ENCODE data around the gene LHPP.

DNA sequence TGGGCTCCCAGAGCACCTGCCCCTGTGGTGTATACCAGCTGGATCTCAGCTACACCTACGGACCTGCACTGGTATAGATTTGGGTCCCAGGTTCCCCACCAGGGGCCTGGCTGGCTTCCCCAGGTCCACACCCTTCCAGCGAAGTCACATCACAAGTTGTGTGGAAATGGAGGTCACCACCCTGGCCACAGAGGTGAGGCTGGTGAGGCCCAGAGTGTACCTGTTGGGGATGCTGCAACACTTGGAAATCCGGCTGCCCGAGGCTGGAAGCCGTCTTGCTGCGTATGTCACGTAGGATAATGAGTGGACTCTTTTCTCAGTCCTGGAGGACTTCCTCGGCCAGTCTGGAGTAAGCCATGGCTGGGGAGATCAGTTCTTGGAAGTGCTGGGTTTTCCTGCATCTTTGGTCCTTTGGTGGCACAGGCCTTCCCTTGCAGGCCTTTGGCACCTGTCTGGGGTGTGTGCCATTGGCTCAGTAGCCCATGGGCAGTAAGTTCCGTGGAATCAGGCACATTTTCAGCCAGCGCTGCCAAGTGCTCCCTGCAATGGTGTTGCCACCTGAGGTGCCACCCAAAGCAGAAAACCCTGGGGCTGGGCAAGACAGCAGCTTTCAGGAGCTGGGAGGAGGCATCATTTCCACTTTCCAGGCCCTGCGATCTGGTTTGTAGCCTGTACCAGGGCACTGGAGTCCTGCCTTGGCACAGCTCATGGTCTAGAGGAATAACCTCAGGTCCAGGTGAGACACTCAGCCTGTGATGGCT is 97.9 kb downstream of the LHPP start:
- TF ChIP-seq POLR2A (IDR thresholded peaks at IDR 0.05), result no peak
- TF ChIP-seq, protein P1, sequence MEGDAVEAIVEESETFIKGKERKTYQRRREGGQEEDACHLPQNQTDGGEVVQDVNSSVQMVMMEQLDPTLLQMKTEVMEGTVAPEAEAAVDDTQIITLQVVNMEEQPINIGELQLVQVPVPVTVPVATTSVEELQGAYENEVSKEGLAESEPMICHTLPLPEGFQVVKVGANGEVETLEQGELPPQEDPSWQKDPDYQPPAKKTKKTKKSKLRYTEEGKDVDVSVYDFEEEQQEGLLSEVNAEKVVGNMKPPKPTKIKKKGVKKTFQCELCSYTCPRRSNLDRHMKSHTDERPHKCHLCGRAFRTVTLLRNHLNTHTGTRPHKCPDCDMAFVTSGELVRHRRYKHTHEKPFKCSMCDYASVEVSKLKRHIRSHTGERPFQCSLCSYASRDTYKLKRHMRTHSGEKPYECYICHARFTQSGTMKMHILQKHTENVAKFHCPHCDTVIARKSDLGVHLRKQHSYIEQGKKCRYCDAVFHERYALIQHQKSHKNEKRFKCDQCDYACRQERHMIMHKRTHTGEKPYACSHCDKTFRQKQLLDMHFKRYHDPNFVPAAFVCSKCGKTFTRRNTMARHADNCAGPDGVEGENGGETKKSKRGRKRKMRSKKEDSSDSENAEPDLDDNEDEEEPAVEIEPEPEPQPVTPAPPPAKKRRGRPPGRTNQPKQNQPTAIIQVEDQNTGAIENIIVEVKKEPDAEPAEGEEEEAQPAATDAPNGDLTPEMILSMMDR (IDR thresholded peaks at IDR 0.05), result no peak
